LNCAP (cell line): Measurements from ENCODE around the gene TMPRSS9.

Experiments used
- CTCF ChIP-seq: fragments of 450-650 bp; IDR thresholded peaks from 2 replicates; pipeline ENCODE4 v1.5.1; 2017; ENCODE audit warnings: mild to moderate bottlenecking

Gene TMPRSS9

GRCh38 chr19:2359992-2360685, at the start of gene TMPRSS9:
TMPRSS9 (plus strand) TSS chr19:2360265; CDS start chr19:2389786, 29,521 bp downstream.
- no peak for TF ChIP-seq CTCF

- no peak for TF ChIP-seq CTCF
These were observed 49.0 kb upstream of the TMPRSS9 start for GRCh38 chr19:2311093-2311492.

- no peak for TF ChIP-seq CTCF
These were observed 47.1 kb upstream of the TMPRSS9 start for GRCh38 chr19:2312820-2313501.

- no peak for TF ChIP-seq CTCF
These were observed 44.8 kb upstream of the TMPRSS9 start for GRCh38 chr19:2315121-2315817.

GRCh38 chr19:2315818-2316353, 44.2 kb upstream of the TMPRSS9 start:
- TF ChIP-seq CTCF: peak; percentile 73

- no peak for TF ChIP-seq CTCF
These were observed 42.8 kb upstream of the TMPRSS9 start for GRCh38 chr19:2317300-2317699.

- TF ChIP-seq CTCF: no peak
These were observed 42.3 kb upstream of the TMPRSS9 start for GRCh38 chr19:2317756-2318155.
